HCT116 (cell line): Measurements from ENCODE around the gene MSL2. TPM values are rescaled to one million over a fixed set of nuclear protein-coding genes. Genes with fewer than 3 reads are reported as not detected.

Experiments
- ATAC-seq: fragments of 200-7000 bp; cut with Tn5 transposase; 2 replicates; pipeline ENCODE4 v1.9.1; 2020; ENCODE audit warnings: mild to moderate bottlenecking, moderate library complexity
- BruUV-seq: library from RNA; stranded (reverse); fragments of 400-500 nt; replicated peaks from 2 replicates; lab custom pipeline; 2021; lab: Mats Ljungman, UMichigan
- CTCF ChIA-PET: fragments of 300-600 bp; sonication (Branson Sonifier 250); formaldehyde crosslinking; loops from one replicate; lab custom pipeline; 2021; ENCODE audit warnings: antibody characterized with exemption; lab: Charles Lee
- POLR2A ChIA-PET: fragments of 300-600, 350-600 bp; sonication (Branson Sonifier 250); formaldehyde crosslinking; loops from one replicate; lab custom pipeline; 2021; ENCODE audit warnings: antibody characterized with exemption; lab: Charles Lee
- RAD21 ChIA-PET, 2 experiments: fragments of 300-600 bp; sonication (Branson Sonifier 250); formaldehyde crosslinking; loops; one replicate each; lab custom pipeline; 2023; ENCODE audit warnings: low total read pairs in 2 of 2; ENCODE audit not compliant: uncharacterized antibody in 2 of 2, unreplicated experiment in 2 of 2, low non-redundant PET in 1 of 2; lab: Charles Lee
- DNase-seq: peaks from one replicate; pipeline ENCODE4 v3.0.0-alpha.2; 2010; ENCODE audit warnings: low read depth, low spot score
- H2AFZ ChIP-seq: fragments of 200-600 bp; shearing (Covaris generic), sonication (generic); 2 replicates; pipeline ENCODE4 v1.6.1; 2017; ENCODE audit warnings: low read depth, mixed run types, mixed read lengths, antibody characterized with exemption, low read length; ENCODE audit not compliant: poor library complexity, severe bottlenecking
- H3K27ac ChIP-seq: 2 replicates; pipeline ENCODE4 v1.5.1; 2012; ENCODE audit warnings: low read depth, low read length
- H3K27me3 ChIP-seq: fragments of 200-600 bp; sonication (generic); 2 replicates; pipeline ENCODE4 v1.6.1; 2016; ENCODE audit warnings: mixed run types, low read length, mixed read lengths; ENCODE audit not compliant: insufficient read depth
- H3K36me3 ChIP-seq, 2 experiments: fragments of 200-500 bp in 1 of 2; fragments of 200-600 bp in 1 of 2; sonication (Bioruptor generic) in 1 of 2; sonication (generic) in 1 of 2; 2 replicates each; pipeline versions ENCODE4 v1.5.1 to v1.6.1; 2014 to 2016; ENCODE audit warnings: low read length in 2 of 2, inconsistent platforms in 1 of 2, mixed read lengths in 1 of 2, mixed run types in 1 of 2; ENCODE audit not compliant: insufficient read depth in 2 of 2, control insufficient read depth in 1 of 2
- H3K4me1 ChIP-seq, 2 experiments: fragments of 200-600 bp in 1 of 2; sonication (generic) in 1 of 2; 2 replicates each; pipeline versions ENCODE4 v1.5.1 to v1.6.1; 2012 to 2017; ENCODE audit warnings: low read length in 2 of 2, inconsistent platforms in 1 of 2, mild to moderate bottlenecking in 1 of 2, mixed read lengths in 1 of 2, mixed run types in 1 of 2, moderate library complexity in 1 of 2; ENCODE audit not compliant: insufficient read depth in 2 of 2, control insufficient read depth in 1 of 2
- H3K4me2 ChIP-seq: fragments of 200-600 bp; sonication (generic); 2 replicates; pipeline ENCODE4 v1.6.1; 2017; ENCODE audit warnings: mixed run types, low read length, mixed read lengths
- H3K4me3 ChIP-seq, 2 experiments: fragments of 200-600 bp in 1 of 2; sonication (generic) in 1 of 2; replicated peaks in 1 of 2; 2 replicates each; pipeline ENCODE4 v1.5.1; 2011 to 2016; ENCODE audit warnings: low read length in 2 of 2, control low read depth in 1 of 2, low read depth in 1 of 2, mild to moderate bottlenecking in 1 of 2, mixed read lengths in 1 of 2, mixed run types in 1 of 2
- H3K79me2 ChIP-seq: fragments of 200-600 bp; sonication (generic); 2 replicates; pipeline ENCODE4 v1.6.1; 2017; ENCODE audit warnings: mild to moderate bottlenecking, mixed run types, low read length, moderate library complexity, mixed read lengths; ENCODE audit not compliant: insufficient read depth
- H3K9ac ChIP-seq: fragments of 200-600 bp; sonication (generic); 2 replicates; pipeline ENCODE4 v1.6.1; 2016; ENCODE audit warnings: low read length, mixed read lengths
- H3K9me2 ChIP-seq: fragments of 200-600 bp; sonication (generic), shearing (Covaris generic); 2 replicates; pipeline ENCODE4 v1.6.1; 2017; ENCODE audit warnings: mixed run types, mild to moderate bottlenecking, moderate library complexity; ENCODE audit not compliant: insufficient read depth
- H3K9me3 ChIP-seq, 2 experiments: fragments of 200-500 bp in 1 of 2; fragments of 200-600 bp in 1 of 2; sonication (Bioruptor generic) in 1 of 2; sonication (generic) in 1 of 2; 2 replicates each; pipeline ENCODE4 v1.6.1; 2014 to 2017; ENCODE audit warnings: low read length in 2 of 2, mixed read lengths in 2 of 2, inconsistent platforms in 1 of 2, low read depth in 1 of 2, mild to moderate bottlenecking in 1 of 2, mixed run types in 1 of 2, moderate library complexity in 1 of 2; ENCODE audit not compliant: control insufficient read depth in 1 of 2, insufficient read depth in 1 of 2
- H4K20me1 ChIP-seq: fragments of 200-600 bp; sonication (generic), shearing (Covaris generic); 2 replicates; pipeline ENCODE4 v1.6.1; 2017; ENCODE audit warnings: mixed run types, mild to moderate bottlenecking, moderate library complexity; ENCODE audit not compliant: insufficient read depth
- CEBPB ChIP-seq: IDR thresholded peaks from 2 replicates; pipeline ENCODE4 v1.6.1; 2012; ENCODE audit warnings: low read depth
- JUND ChIP-seq: IDR thresholded peaks from 2 replicates; pipeline ENCODE4 v1.6.1; 2012
- MAX ChIP-seq: IDR thresholded peaks from 2 replicates; pipeline ENCODE4 v1.6.1; 2012
- POLR2AphosphoS5 ChIP-seq: IDR thresholded peaks from 2 replicates; pipeline ENCODE4 v1.6.1; 2011; ENCODE audit warnings: mild to moderate bottlenecking, low read depth, low read length, moderate library complexity
- REST ChIP-seq: IDR thresholded peaks from 2 replicates; pipeline ENCODE4 v1.6.1; 2012; ENCODE audit warnings: low read depth
- SIN3A ChIP-seq: IDR thresholded peaks from 2 replicates; pipeline ENCODE4 v1.6.1; 2012; ENCODE audit warnings: low read depth
- SP1 ChIP-seq: IDR thresholded peaks from 2 replicates; pipeline ENCODE4 v1.6.1; 2012; ENCODE audit warnings: low read depth
- TCF7L2 ChIP-seq: IDR thresholded peaks from 2 replicates; pipeline ENCODE4 v1.7.0; 2011; ENCODE audit warnings: borderline replicate concordance, inconsistent platforms; ENCODE audit not compliant: insufficient read depth, insufficient read length; ENCODE audit errors: extremely low read depth
- ZFX ChIP-seq: fragments of 450-650 bp; IDR thresholded peaks from 2 replicates; pipeline ENCODE4 v1.6.1; 2017
- intact Hi-C: fragments of 100-400 bp; cut with micrococcal nuclease; formaldehyde crosslinking; loops from 2 replicates; pipeline ENCODE4 v1.10.0; 2022
- total RNA-seq: library from RNA; stranded (reverse); gene quantifications from one replicate; pipeline ENCODE4 v1.2.1, GENCODE V29; 2021; ENCODE audit not compliant: unreplicated experiment
- TF ChIP-seq, protein P1 (sequence below): IDR thresholded peaks from 2 replicates; pipeline ENCODE4 v1.6.1; 2012

MSL2 gene
- total RNA-seq, 1 experiment from 2014 or later = 34.8 TPM

DNA sequence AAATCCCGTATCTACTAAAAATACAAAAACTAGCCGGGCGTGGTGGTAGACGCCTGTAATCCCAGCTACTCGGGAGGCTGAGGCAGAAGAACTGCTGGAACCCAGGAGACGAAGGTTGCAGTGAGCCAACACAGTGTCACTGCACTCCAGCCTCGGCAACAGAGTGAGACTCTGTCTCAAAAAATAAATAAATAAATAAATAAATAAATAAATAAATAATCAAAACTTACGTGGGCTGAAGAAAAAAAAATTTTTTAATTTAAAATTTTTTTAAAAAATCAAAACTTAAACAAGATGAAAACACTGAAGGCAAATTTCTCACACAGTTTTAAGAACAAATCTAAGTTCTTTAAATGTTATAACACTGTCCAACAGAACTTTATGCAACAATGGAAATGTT is 14.4 kb downstream of the MSL2 start:
- ChIA-PET POLR2A (no interaction called here), RAD21 (no interaction called here), CTCF (no interaction called here)
- Histone ChIP-seq H3K4me3 (no peak overlapping the region), H2AFZ (no peak overlapping the region), H3K27me3 (no peaks in the 10 kb centered on the region), H3K79me2 (peaks cover 99% of the 10 kb centered on the region), H3K27ac (no peak overlapping the region), H3K9ac (no peak overlapping the region), H3K9me3 (no peaks in the 10 kb centered on the region), H3K4me2 (peak overlapping the region; percentile 30), H4K20me1 (peaks cover 18% of the 10 kb centered on the region; the same call in 1 of the 2 replicates), H3K36me3 (no peaks in the 10 kb centered on the region), H3K4me1 (peaks cover 24 to 50% of the 10 kb centered on the region in 2 experiments), H3K9me2 (no peaks in the 10 kb centered on the region)
- intact Hi-C loops = no loop called here
- ATAC-seq = no peak
- no TSS peak for BruUV-seq
- no peak for DNase-seq
- TF ChIP-seq REST (no peak), MAX (no peak)

- ChIA-PET POLR2A (interaction anchor here (1.1 kb wide), 1 partner anchor 17 kb away, joined by 3 read pairs; no protein-coding TSS in a partner anchor), RAD21 (no interaction called here), CTCF (no interaction called here)
- H3K36me3 ChIP-seq = no peaks in the 10 kb centered on the region
- no peak overlapping the region for H3K9ac ChIP-seq
- H3K9me3 ChIP-seq = no peaks in the 10 kb centered on the region
- intact Hi-C loops = no loop called here
- H3K27me3 ChIP-seq = no peaks in the 10 kb centered on the region
- TF ChIP-seq, protein P1, sequence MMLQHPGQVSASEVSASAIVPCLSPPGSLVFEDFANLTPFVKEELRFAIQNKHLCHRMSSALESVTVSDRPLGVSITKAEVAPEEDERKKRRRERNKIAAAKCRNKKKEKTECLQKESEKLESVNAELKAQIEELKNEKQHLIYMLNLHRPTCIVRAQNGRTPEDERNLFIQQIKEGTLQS = no peak
- no peak for TF ChIP-seq CEBPB
- no peak for TF ChIP-seq JUND
- TF ChIP-seq SP1 = no peak
- TF ChIP-seq ZFX = no peak
- TF ChIP-seq TCF7L2 = no peak
- no peak for TF ChIP-seq SIN3A
- TF ChIP-seq POLR2AphosphoS5 = no peak
- peaks cover 20% of the 10 kb centered on the region; the same call in 1 of the 2 replicates for H4K20me1 ChIP-seq
- no peak overlapping the region for H3K4me2 ChIP-seq
- no peak for ATAC-seq
- peaks cover 15 to 41% of the 10 kb centered on the region in 2 experiments for H3K4me1 ChIP-seq
- H3K9me2 ChIP-seq = no peaks in the 10 kb centered on the region
- H3K4me3 ChIP-seq = no peak overlapping the region
- no peak for DNase-seq
- H3K27ac ChIP-seq = no peak overlapping the region
- no peak overlapping the region for H2AFZ ChIP-seq
- peaks cover 99% of the 10 kb centered on the region for H3K79me2 ChIP-seq
- no TSS peak for BruUV-seq
Observed at GRCh38 chr3:136177876-136178275, 18.3 kb downstream of the MSL2 start.
